WTC11 (cell line): ENCODE results near the gene IRF2BP1. TPM values are rescaled to one million over a fixed set of nuclear protein-coding genes. Genes with fewer than 3 reads are reported as not detected.

Source experiments
- ATAC-seq: fragments of 200-7000 bp; cut with Tn5 transposase; 2 replicates; pipeline ENCODE4 v1.10.0; 2021; ENCODE audit warnings: mild to moderate bottlenecking, moderate library complexity
- CTCF ChIA-PET: fragments of 300-600 bp; sonication (Branson Sonifier 250); formaldehyde crosslinking; loops from one replicate; lab custom pipeline; 2021; ENCODE audit warnings: antibody characterized with exemption; lab: Charles Lee
- POLR2A ChIA-PET: fragments of 350-600 bp; sonication (Branson Sonifier 250); formaldehyde crosslinking; loops from one replicate; lab custom pipeline; 2021; ENCODE audit warnings: antibody characterized with exemption; lab: Charles Lee
- DNase-seq: peaks from one replicate; pipeline ENCODE4 v3.0.0; 2021; ENCODE audit warnings: low spot score
- H3K27ac Mint-ChIP-seq: 2 replicates; pipeline ENCODE4 v1.8.0; 2021; ENCODE audit warnings: mixed read lengths
- H3K27me3 Mint-ChIP-seq: 2 replicates; pipeline ENCODE4 v1.8.0; 2021; ENCODE audit warnings: low read depth, mild to moderate bottlenecking, moderate library complexity, mixed read lengths
- H3K36me3 Mint-ChIP-seq: 2 replicates; pipeline ENCODE4 v1.8.0; 2021; ENCODE audit warnings: mixed read lengths
- H3K4me1 Mint-ChIP-seq: 2 replicates; pipeline ENCODE4 v1.8.0; 2022; ENCODE audit warnings: mixed read lengths
- H3K4me3 Mint-ChIP-seq: 2 replicates; pipeline ENCODE4 v1.8.0; 2021; ENCODE audit warnings: mild to moderate bottlenecking, moderate library complexity, mixed read lengths
- H3K9me3 Mint-ChIP-seq: 2 replicates; pipeline ENCODE4 v1.8.0; 2021; ENCODE audit warnings: mixed read lengths
- CBFB ChIP-seq: sonication (generic); formaldehyde crosslinking; IDR thresholded peaks from 2 replicates; pipeline ENCODE4 v1.8.1; 2022; ENCODE audit warnings: mild to moderate bottlenecking, low read depth, missing genetic modification reagents
- CREB1 ChIP-seq: sonication (generic); formaldehyde crosslinking; IDR thresholded peaks from 2 replicates; pipeline ENCODE4 v1.8.0; 2023; ENCODE audit warnings: mild to moderate bottlenecking, missing genetic modification reagents
- CREM ChIP-seq: sonication (generic); formaldehyde crosslinking; IDR thresholded peaks from 2 replicates; pipeline ENCODE4 v1.8.1; 2022; ENCODE audit warnings: mild to moderate bottlenecking, missing genetic modification reagents, moderate library complexity
- FOXJ3 ChIP-seq: sonication (generic); formaldehyde crosslinking; IDR thresholded peaks from 2 replicates; pipeline ENCODE4 v1.9.0; 2021; ENCODE audit warnings: missing genetic modification reagents, mild to moderate bottlenecking, borderline replicate concordance
- FOXK1 ChIP-seq: sonication (generic); formaldehyde crosslinking; IDR thresholded peaks from 2 replicates; pipeline ENCODE4 v1.8.0; 2022; ENCODE audit warnings: mild to moderate bottlenecking, moderate library complexity, missing genetic modification reagents
- JAZF1 ChIP-seq: fragments of 250-450 bp; sonication (Bioruptor Pico); IDR thresholded peaks from 2 replicates; pipeline ENCODE4 v1.9.0; 2021; ENCODE audit warnings: moderate library complexity, mild to moderate bottlenecking, inconsistent platforms
- NFYB ChIP-seq: sonication (generic); formaldehyde crosslinking; conservative IDR thresholded peaks from 2 replicates; pipeline ENCODE4 v1.8.0; 2022; ENCODE audit warnings: low read depth, missing genetic modification reagents
- RORB ChIP-seq: fragments of 250-450 bp; sonication (Bioruptor Pico); IDR thresholded peaks from 2 replicates; pipeline ENCODE4 v1.9.0; 2021; ENCODE audit warnings: mild to moderate bottlenecking
- TP53 ChIP-seq: sonication (generic); formaldehyde crosslinking; IDR thresholded peaks from 2 replicates; pipeline ENCODE4 v1.8.1; 2023; ENCODE audit warnings: mild to moderate bottlenecking, missing genetic modification reagents
- ZNF121 ChIP-seq: sonication (generic); formaldehyde crosslinking; IDR thresholded peaks from 2 replicates; pipeline ENCODE4 v1.8.0; 2023; ENCODE audit warnings: missing genetic modification reagents
- ZNF138 ChIP-seq: sonication (generic); formaldehyde crosslinking; conservative IDR thresholded peaks from 2 replicates; pipeline ENCODE4 v1.8.1; 2022; ENCODE audit warnings: mild to moderate bottlenecking, moderate library complexity, missing genetic modification reagents
- ZNF263 ChIP-seq: sonication (generic); formaldehyde crosslinking; IDR thresholded peaks from 2 replicates; pipeline ENCODE4 v1.8.1; 2022; ENCODE audit warnings: low read depth, mild to moderate bottlenecking, moderate library complexity, missing genetic modification reagents
- ZNF317 ChIP-seq: sonication (generic); formaldehyde crosslinking; IDR thresholded peaks from 2 replicates; pipeline ENCODE4 v1.8.1; 2023; ENCODE audit warnings: low read depth, mild to moderate bottlenecking, moderate library complexity, missing genetic modification reagents, borderline replicate concordance
- total RNA-seq: library from RNA; stranded (reverse); gene quantifications from 3 replicates; pipeline ENCODE4 v1.2.3, GENCODE V29; 2021
- TF ChIP-seq, protein P1 (sequence below): fragments of 200-600 bp; IDR thresholded peaks from 2 replicates; pipeline ENCODE4 v1.8.0; 2022; ENCODE audit warnings: antibody characterized with exemption
- TF ChIP-seq, protein P2 (sequence below): sonication (generic); formaldehyde crosslinking; IDR thresholded peaks from 2 replicates; pipeline ENCODE4 v1.8.0; 2022; ENCODE audit warnings: mild to moderate bottlenecking, missing genetic modification reagents
- TF ChIP-seq, protein P3 (sequence below): fragments of 250-450 bp; sonication (Bioruptor Pico); IDR thresholded peaks from 2 replicates; pipeline ENCODE4 v1.9.0; 2021; ENCODE audit warnings: mild to moderate bottlenecking
- TF ChIP-seq, protein P4 (sequence below): sonication (generic); formaldehyde crosslinking; IDR thresholded peaks from 2 replicates; pipeline ENCODE4 v1.8.1; 2022; ENCODE audit warnings: low read depth, mild to moderate bottlenecking, moderate library complexity, missing genetic modification reagents, borderline replicate concordance
- TF ChIP-seq, protein P5 (sequence below): sonication (generic); formaldehyde crosslinking; IDR thresholded peaks from 2 replicates; pipeline ENCODE4 v1.8.1; 2022; ENCODE audit warnings: low read depth, missing genetic modification reagents, borderline replicate concordance
- TF ChIP-seq, protein P6 (sequence below): fragments of 250-450 bp; sonication (Bioruptor Pico); IDR thresholded peaks from 2 replicates; pipeline ENCODE4 v1.8.0; 2021; ENCODE audit warnings: mild to moderate bottlenecking

The IRF2BP1 gene
- total RNA-seq, 1 experiment from 2014 or later = 30.3 TPM

DNA sequence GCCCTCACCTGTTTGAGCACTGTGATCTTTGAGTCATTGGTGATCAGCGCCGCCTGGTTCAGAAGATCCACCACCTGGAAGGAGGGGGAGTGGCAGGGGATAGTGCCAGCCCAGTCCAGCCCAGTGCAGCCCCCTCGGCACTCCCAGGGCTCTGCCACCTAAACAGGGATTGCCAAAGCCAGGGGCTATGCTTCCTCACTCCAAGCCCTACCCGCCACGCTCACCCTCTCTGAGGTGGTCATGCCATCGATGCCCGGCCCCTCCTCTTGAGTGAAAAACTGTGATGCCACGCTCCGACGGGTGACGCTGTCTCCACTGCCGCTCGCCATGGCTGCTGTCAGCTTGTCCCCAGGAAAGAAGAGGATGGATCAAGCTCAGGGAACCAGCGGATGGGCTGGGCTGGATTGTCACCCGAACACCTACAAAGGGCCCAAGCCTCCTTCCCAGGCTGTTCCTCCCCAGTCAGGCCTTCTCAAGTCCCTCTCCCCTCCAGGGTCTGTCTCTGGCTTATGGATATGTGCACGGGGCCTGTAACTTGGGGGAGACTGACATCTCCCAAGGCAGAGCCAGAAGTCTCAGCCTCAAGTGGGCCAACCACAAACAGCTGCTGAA, 31.7 kb downstream of the IRF2BP1 start (continued):
- TF ChIP-seq, protein P1, sequence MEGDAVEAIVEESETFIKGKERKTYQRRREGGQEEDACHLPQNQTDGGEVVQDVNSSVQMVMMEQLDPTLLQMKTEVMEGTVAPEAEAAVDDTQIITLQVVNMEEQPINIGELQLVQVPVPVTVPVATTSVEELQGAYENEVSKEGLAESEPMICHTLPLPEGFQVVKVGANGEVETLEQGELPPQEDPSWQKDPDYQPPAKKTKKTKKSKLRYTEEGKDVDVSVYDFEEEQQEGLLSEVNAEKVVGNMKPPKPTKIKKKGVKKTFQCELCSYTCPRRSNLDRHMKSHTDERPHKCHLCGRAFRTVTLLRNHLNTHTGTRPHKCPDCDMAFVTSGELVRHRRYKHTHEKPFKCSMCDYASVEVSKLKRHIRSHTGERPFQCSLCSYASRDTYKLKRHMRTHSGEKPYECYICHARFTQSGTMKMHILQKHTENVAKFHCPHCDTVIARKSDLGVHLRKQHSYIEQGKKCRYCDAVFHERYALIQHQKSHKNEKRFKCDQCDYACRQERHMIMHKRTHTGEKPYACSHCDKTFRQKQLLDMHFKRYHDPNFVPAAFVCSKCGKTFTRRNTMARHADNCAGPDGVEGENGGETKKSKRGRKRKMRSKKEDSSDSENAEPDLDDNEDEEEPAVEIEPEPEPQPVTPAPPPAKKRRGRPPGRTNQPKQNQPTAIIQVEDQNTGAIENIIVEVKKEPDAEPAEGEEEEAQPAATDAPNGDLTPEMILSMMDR = no peak
- TF ChIP-seq, protein P2, sequence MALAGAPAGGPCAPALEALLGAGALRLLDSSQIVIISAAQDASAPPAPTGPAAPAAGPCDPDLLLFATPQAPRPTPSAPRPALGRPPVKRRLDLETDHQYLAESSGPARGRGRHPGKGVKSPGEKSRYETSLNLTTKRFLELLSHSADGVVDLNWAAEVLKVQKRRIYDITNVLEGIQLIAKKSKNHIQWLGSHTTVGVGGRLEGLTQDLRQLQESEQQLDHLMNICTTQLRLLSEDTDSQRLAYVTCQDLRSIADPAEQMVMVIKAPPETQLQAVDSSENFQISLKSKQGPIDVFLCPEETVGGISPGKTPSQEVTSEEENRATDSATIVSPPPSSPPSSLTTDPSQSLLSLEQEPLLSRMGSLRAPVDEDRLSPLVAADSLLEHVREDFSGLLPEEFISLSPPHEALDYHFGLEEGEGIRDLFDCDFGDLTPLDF = no peak
- no peak for TF ChIP-seq RORB (CRISPR knock-in tag)

DNA sequence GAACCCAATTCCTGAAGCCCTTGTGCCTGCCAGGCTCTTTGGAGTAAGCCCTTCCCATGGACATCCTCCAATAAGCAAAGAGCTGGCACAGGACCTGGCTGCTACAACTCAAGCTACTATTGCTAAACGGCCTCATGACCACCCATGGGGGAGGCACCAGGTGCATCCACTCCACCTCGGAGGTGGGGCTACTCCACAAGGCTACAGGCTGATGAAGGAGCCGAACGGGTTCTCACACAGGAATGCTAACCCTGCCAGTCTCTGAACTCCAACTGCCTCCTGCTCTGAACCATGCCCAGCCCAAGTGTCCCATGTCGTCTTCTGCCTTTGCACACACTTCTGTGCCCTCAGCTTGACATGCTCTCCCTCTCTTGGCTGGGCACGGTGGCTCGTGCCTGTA, 33.0 kb downstream of the IRF2BP1 start:
- H3K9me3 Mint-ChIP-seq = no peaks in the 10 kb centered on the region
- no peak for ATAC-seq
- H3K27ac Mint-ChIP-seq = no peak overlapping the region
- no peaks in the 10 kb centered on the region for H3K27me3 Mint-ChIP-seq
- H3K36me3 Mint-ChIP-seq = peaks cover 43% of the 10 kb centered on the region
- CTCF ChIA-PET = interaction anchor here (6.2 kb wide), 1 partner anchor 36 kb away, joined by 29 read pairs; no protein-coding TSS in a partner anchor
- no peak for TF ChIP-seq ZNF317 (CRISPR knock-in tag)
- TF ChIP-seq, all 79 proteins: peak for 0
- Mint-ChIP-seq H3K4me3 (no peak overlapping the region), H3K4me1 (no peaks in the 10 kb centered on the region)
- no peak for DNase-seq
- POLR2A ChIA-PET = interaction anchor here (0.6 kb wide), 1 partner anchor 537 kb away, joined by 7 read pairs; no protein-coding TSS in a partner anchor

DNA sequence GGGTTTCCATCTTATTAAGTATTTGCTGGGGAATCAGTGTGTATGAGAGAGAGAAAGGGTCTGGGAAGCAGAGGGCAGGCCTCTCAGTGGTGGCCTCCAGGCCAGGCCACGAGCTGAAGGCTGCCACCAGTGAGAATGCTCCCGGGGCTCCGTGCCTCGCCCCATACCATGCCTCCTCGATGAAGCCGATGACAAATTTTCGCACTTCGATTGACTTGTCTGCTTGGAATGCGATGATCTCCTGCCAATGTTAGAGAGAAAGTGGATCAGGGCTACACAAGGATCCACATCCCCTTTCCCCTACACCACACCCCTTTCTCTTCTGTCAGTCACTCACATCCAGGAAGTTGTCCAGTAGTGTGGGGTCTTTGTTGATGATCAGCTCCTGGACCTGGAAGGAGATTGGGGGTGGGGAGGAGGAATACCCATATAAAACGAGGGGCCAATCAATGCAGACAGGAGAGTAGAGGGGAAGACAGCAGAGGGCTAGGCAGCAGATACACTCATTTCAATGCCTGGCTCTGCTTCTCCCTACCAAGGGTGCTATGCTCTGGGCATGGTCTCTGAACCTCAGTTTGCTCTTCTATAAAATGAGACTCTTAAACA, 33.7 kb downstream of the IRF2BP1 start:
- H3K27ac Mint-ChIP-seq = no peak overlapping the region
- CTCF ChIA-PET = interaction anchor here (6.2 kb wide), 1 partner anchor 35 kb away, joined by 29 read pairs; no protein-coding TSS in a partner anchor
- TF ChIP-seq, protein P3, sequence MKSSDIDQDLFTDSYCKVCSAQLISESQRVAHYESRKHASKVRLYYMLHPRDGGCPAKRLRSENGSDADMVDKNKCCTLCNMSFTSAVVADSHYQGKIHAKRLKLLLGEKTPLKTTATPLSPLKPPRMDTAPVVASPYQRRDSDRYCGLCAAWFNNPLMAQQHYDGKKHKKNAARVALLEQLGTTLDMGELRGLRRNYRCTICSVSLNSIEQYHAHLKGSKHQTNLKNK (CRISPR knock-in tag) = no peak
- TF ChIP-seq ZNF263 (CRISPR knock-in tag) (no peak), ZNF121 (CRISPR knock-in tag) (no peak), CREB1 (CRISPR knock-in tag) (no peak), ZNF138 (CRISPR knock-in tag) (no peak), CREM (no peak), FOXJ3 (CRISPR knock-in tag) (no peak), JAZF1 (CRISPR knock-in tag) (no peak), FOXK1 (CRISPR knock-in tag) (no peak), TP53 (CRISPR knock-in tag) (no peak), NFYB (CRISPR knock-in tag) (no peak), CBFB (CRISPR knock-in tag) (no peak)
- TF ChIP-seq, protein P4, sequence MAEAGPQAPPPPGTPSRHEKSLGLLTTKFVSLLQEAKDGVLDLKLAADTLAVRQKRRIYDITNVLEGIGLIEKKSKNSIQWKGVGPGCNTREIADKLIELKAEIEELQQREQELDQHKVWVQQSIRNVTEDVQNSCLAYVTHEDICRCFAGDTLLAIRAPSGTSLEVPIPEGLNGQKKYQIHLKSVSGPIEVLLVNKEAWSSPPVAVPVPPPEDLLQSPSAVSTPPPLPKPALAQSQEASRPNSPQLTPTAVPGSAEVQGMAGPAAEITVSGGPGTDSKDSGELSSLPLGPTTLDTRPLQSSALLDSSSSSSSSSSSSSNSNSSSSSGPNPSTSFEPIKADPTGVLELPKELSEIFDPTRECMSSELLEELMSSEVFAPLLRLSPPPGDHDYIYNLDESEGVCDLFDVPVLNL (CRISPR knock-in tag) = no peak
- TF ChIP-seq, protein P1 = no peak
- TF ChIP-seq, protein P2 = no peak
- TF ChIP-seq, protein P5, sequence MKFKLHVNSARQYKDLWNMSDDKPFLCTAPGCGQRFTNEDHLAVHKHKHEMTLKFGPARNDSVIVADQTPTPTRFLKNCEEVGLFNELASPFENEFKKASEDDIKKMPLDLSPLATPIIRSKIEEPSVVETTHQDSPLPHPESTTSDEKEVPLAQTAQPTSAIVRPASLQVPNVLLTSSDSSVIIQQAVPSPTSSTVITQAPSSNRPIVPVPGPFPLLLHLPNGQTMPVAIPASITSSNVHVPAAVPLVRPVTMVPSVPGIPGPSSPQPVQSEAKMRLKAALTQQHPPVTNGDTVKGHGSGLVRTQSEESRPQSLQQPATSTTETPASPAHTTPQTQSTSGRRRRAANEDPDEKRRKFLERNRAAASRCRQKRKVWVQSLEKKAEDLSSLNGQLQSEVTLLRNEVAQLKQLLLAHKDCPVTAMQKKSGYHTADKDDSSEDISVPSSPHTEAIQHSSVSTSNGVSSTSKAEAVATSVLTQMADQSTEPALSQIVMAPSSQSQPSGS = no peak
- TF ChIP-seq, protein P6, sequence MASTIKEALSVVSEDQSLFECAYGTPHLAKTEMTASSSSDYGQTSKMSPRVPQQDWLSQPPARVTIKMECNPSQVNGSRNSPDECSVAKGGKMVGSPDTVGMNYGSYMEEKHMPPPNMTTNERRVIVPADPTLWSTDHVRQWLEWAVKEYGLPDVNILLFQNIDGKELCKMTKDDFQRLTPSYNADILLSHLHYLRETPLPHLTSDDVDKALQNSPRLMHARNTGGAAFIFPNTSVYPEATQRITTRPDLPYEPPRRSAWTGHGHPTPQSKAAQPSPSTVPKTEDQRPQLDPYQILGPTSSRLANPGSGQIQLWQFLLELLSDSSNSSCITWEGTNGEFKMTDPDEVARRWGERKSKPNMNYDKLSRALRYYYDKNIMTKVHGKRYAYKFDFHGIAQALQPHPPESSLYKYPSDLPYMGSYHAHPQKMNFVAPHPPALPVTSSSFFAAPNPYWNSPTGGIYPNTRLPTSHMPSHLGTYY (CRISPR knock-in tag) = no peak

More for the DNA sequence above, 33.7 kb downstream of the IRF2BP1 start:
- POLR2A ChIA-PET = no interaction called here
- Mint-ChIP-seq H3K36me3 (peaks cover 50% of the 10 kb centered on the region), H3K4me1 (no peaks in the 10 kb centered on the region), H3K4me3 (no peak overlapping the region), H3K9me3 (no peaks in the 10 kb centered on the region), H3K27me3 (no peaks in the 10 kb centered on the region)
- ATAC-seq (no peak), DNase-seq (no peak)
